ENCODE measurements around the gene RPL13A. TPM values are rescaled to one million over a fixed set of nuclear protein-coding genes. Genes with fewer than 3 reads are reported as not detected.

RPL13A gene
- total RNA-seq = 1,000 to 10,000 TPM; 1,269 to 3,399 (median 2,205) TPM

DNA sequence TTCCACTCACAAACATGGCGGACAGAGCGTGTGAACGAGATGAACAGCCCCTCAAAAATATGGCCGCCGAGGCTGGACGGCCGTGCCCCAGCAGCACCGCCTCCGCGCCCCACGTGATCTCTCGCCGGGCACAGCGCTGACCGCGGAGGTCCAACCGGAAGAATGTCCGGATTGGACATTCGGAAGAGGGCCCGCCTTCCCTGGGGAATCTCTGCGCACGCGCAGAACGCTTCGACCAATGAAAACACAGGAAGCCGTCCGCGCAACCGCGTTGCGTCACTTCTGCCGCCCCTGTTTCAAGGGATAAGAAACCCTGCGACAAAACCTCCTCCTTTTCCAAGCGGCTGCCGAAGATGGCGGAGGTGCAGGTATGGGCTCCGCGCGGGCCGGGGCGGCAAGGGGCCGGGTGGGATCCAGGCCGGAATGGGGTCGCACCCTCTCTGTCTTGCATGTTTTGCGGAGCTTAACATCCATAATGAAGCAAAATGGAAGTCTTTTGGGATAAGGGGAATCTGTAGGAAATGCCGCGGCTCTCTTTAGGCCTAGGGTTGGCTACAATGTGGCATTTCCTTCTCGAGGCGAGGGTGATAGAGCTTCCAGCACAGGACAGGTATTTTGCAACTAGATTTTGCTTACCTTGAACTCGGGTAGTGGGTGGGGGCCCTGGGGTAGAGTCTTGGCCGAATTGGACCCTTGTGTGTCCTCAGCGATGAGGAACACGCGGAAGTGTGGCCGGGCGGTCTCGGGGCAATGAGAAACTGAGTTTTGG is at the start of gene RPL13A:
Gene RPL13A, plus strand, starts transcription at position 332 of the 769 bp plus-strand sequence. Its CDS starts 22 bp downstream, at position 354.
- Histone ChIP-seq H3K27me3 (no peaks in the 10 kb centered on the region), H3K4me3 (peak within 1 kb of the TSS; percentile 73 to 92), H3K36me3 (peaks cover 7 to 68% of the 10 kb centered on the region in 2 donors), H3K27ac (peak within 1 kb of the TSS; percentile 87 to 93 (median 92)), H3K9me3 (no peaks in the 10 kb centered on the region), H3K4me1 (peaks cover 7 to 39% (median 18%) of the 10 kb centered on the region in 3 donors)
- peak; percentile 100 for TF ChIP-seq POLR2AphosphoS5 (IDR thresholded peaks at IDR 0.05)
- TF ChIP-seq, protein P1, sequence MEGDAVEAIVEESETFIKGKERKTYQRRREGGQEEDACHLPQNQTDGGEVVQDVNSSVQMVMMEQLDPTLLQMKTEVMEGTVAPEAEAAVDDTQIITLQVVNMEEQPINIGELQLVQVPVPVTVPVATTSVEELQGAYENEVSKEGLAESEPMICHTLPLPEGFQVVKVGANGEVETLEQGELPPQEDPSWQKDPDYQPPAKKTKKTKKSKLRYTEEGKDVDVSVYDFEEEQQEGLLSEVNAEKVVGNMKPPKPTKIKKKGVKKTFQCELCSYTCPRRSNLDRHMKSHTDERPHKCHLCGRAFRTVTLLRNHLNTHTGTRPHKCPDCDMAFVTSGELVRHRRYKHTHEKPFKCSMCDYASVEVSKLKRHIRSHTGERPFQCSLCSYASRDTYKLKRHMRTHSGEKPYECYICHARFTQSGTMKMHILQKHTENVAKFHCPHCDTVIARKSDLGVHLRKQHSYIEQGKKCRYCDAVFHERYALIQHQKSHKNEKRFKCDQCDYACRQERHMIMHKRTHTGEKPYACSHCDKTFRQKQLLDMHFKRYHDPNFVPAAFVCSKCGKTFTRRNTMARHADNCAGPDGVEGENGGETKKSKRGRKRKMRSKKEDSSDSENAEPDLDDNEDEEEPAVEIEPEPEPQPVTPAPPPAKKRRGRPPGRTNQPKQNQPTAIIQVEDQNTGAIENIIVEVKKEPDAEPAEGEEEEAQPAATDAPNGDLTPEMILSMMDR (IDR thresholded peaks at IDR 0.05) = peak in 2 of 4 experiments; percentile 9 to 17
- TF ChIP-seq POLR2A (IDR thresholded peaks at IDR 0.05) = peak; percentile 98 to 99
- no peak for TF ChIP-seq EP300 (IDR thresholded peaks at IDR 0.05)
- 0% methylated on average over 15 to 28 of the region's 57 CpGs for WGBS, 2 donors (ENCODE audit: low coverage in 1 of 2)
- ATAC-seq = peak; percentile 99

DNA sequence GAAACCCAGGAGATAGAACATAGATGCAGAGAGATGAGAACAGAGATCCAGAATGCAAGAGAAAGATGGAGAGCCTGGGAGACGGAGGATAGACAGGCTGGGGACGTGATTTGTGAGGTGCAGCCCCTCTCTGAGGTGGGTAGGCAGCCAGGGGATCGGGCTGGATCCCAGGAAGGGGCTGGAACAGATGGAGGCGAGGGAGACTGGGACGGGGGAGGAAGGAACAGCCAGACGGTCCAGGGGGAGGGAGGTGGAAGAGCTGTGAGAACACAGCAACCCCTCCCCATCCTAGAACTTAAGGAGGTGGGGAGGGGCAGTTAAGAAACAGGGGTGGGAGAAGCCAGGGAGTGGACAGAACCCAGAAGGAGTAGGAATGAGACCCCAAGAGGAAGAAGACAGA is 49.1 kb upstream of the RPL13A start:
- H3K4me3 ChIP-seq = no peak overlapping the region
- WGBS, 2 donors (ENCODE audit: low coverage in 1 of 2) = 15 to 18% methylated on average over 5 of the region's 6 CpGs
- peaks cover 100% of the 10 kb centered on the region for H3K27me3 ChIP-seq
- no peaks in the 10 kb centered on the region for H3K9me3 ChIP-seq
- peaks cover 0 to 27% (median 5%) of the 10 kb centered on the region in 3 donors for H3K4me1 ChIP-seq
- TF ChIP-seq EP300 (IDR thresholded peaks at IDR 0.05) (no peak), POLR2A (IDR thresholded peaks at IDR 0.05) (no peak), POLR2AphosphoS5 (IDR thresholded peaks at IDR 0.05) (no peak)
- TF ChIP-seq, protein P1 (IDR thresholded peaks at IDR 0.05) = no peak
- no peak overlapping the region for H3K27ac ChIP-seq
- H3K36me3 ChIP-seq = no peaks in the 10 kb centered on the region
- no peak for ATAC-seq

DNA sequence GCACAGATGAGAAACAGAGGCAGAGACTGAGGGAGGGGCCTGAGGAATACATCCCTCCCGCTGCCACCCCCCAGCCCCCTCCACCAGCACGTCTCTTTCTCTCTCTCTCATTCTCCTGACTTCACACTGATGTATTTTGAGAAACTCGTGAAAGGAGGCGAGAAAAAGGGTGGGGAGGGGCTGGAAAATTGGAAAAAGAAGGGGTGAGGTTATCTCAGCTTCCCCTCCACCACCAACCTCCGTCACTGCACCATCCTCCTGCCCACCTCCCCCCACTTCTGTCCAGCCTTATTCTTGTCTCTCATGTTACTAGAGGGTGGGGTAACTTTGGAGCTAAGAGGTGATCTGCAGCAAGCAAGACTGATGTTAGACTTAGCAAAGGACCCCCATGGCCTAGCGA is 47.6 kb upstream of the RPL13A start:
- TF ChIP-seq POLR2A (IDR thresholded peaks at IDR 0.05) = no peak
- TF ChIP-seq POLR2AphosphoS5 (IDR thresholded peaks at IDR 0.05) = no peak
- TF ChIP-seq, protein P1 (IDR thresholded peaks at IDR 0.05) = no peak
- no peak for TF ChIP-seq EP300 (IDR thresholded peaks at IDR 0.05)
- Histone ChIP-seq H3K4me1 (peaks cover 0 to 31% (median 5%) of the 10 kb centered on the region in 3 donors), H3K27me3 (peaks cover 84% of the 10 kb centered on the region), H3K9me3 (no peaks in the 10 kb centered on the region), H3K36me3 (no peaks in the 10 kb centered on the region), H3K4me3 (no peak overlapping the region), H3K27ac (no peak overlapping the region)
- WGBS, 2 donors (ENCODE audit: low coverage in 1 of 2) = 31% methylated on average over 3 of the region's 6 CpGs
- no peak for ATAC-seq

DNA sequence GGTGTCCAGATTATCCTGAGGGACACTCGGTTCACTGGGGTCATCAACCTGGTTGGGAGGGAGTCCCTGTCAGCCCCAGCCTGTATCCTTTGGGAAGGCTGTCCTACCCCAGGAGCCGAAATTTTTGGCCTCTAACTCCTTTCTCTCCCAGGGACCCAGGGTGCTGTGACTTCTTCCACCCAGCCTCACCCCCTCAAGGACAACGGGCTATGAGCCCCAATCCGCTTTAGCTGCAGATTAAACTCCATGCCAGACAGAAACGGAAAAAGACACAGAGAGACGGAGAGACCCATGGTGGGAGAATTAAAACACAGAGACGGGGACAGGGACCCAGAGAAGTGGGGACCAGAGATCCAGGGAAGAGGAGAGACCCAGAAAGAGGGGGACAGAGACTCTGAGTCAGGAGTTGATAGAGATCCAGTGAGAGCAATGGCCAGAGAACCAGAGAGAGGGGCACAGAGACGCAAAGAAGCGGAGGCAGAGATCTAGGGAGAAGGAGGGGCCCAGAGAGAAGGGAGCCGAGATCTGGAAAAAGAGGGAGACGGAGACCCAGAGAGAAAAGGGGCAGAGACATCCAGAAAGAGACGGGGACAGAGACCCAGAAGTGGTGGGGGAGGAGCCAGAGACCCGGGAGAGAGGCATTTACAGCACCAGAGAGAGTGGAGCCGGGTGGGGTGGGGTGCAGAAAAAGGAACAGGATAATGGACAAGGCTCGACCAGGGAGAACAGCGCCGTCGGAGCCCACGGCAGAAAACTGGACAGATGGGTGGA is 46.8 kb upstream of the RPL13A start:
- WGBS, 2 donors (ENCODE audit: low coverage in 1 of 2) = 9 to 18% methylated on average over 11 to 14 of the region's 19 CpGs
- no peak for ATAC-seq
- Histone ChIP-seq H3K4me1 (peaks cover 0 to 31% (median 5%) of the 10 kb centered on the region in 3 donors), H3K36me3 (no peaks in the 10 kb centered on the region), H3K4me3 (peak overlapping the region in 1 of 2 donors; percentile 67), H3K27me3 (peaks cover 76% of the 10 kb centered on the region), H3K9me3 (no peaks in the 10 kb centered on the region), H3K27ac (peak overlapping the region in 1 of 4 donors; percentile 49)
- TF ChIP-seq POLR2AphosphoS5 (IDR thresholded peaks at IDR 0.05) (no peak), POLR2A (IDR thresholded peaks at IDR 0.05) (no peak), EP300 (IDR thresholded peaks at IDR 0.05) (no peak)
- TF ChIP-seq, protein P1 (IDR thresholded peaks at IDR 0.05) = no peak

Data from gastroesophageal sphincter (tissue), 4 donors.